HepG2 (cell line): Measurements from ENCODE around the gene ASIC2. TPM values are rescaled to one million over a fixed set of nuclear protein-coding genes. Genes with fewer than 3 reads are reported as not detected.

Experiments used
- ATAC-seq: fragments of 200-7000 bp; cut with Tn5 transposase; 3 replicates; pipeline ENCODE4 v1.9.1; 2020; ENCODE audit warnings: mild to moderate bottlenecking, moderate library complexity
- BruUV-seq: library from RNA; stranded (reverse); fragments of 400-500 nt; replicated peaks from 2 replicates; lab custom pipeline; 2021; lab: Mats Ljungman, UMichigan
- CTCF ChIA-PET: fragments of 300-600 bp; formaldehyde crosslinking; extraction: SDS; loops from one replicate; lab custom pipeline; 2021; ENCODE audit warnings: low total read pairs, inconsistent platforms, low intra/inter-chr PET ratio; lab: Yijun Ruan, JAX
- POLR2A ChIA-PET: fragments of 350-600 bp; sonication (Branson Sonifier 250); formaldehyde crosslinking; loops from one replicate; lab custom pipeline; 2020; ENCODE audit warnings: antibody characterized with exemption, inconsistent platforms; lab: Yijun Ruan, JAX
- DNase-seq: peaks from one replicate; pipeline ENCODE4 v3.0.0-alpha.2; 2015; ENCODE audit warnings: low spot score
- FAIRE-seq: peaks from 3 replicates; lab custom pipeline; 2011; peaks lifted over from hg19 to GRCh38; lab: Jason Lieb, UNC
- H2AFZ ChIP-seq: one replicate; pipeline ENCODE4 v1.6.1; 2011; ENCODE audit warnings: low read length, inconsistent platforms
- H3K27ac ChIP-seq: fragments of 300-600 bp; 3 replicates; pipeline ENCODE4 v1.8.0; 2011; ENCODE audit warnings: mixed run types, mild to moderate bottlenecking, mixed read lengths, low read length, inconsistent platforms; ENCODE audit not compliant: insufficient read depth; ENCODE audit errors: extremely low read length
- H3K27me3 ChIP-seq, 2 experiments: fragments of 200-600 bp in 1 of 2; 2 replicates in 1 of 2; 3 replicates in 1 of 2; pipeline versions ENCODE4 v1.6.0 to v1.8.0; 2011; ENCODE audit warnings: low read length in 2 of 2, mild to moderate bottlenecking in 2 of 2, moderate library complexity in 2 of 2, inconsistent platforms in 1 of 2; ENCODE audit not compliant: insufficient read depth in 2 of 2, control insufficient read depth in 1 of 2
- H3K36me3 ChIP-seq, 2 experiments: fragments of 200-600 bp in 1 of 2; replicated peaks in 1 of 2; 2 replicates in 1 of 2; 3 replicates in 1 of 2; pipeline versions ENCODE4 v1.5.1 to v1.8.0; 2011; ENCODE audit warnings: low read length in 2 of 2, inconsistent platforms in 1 of 2; ENCODE audit not compliant: insufficient read depth in 2 of 2, control insufficient read depth in 1 of 2
- H3K4me1 ChIP-seq: 2 replicates; pipeline ENCODE4 v1.5.1; 2012; ENCODE audit warnings: low read length, inconsistent platforms; ENCODE audit not compliant: insufficient read depth
- H3K4me2 ChIP-seq: 2 replicates; pipeline ENCODE4 v1.6.0; 2011; ENCODE audit warnings: low read depth, low read length, inconsistent platforms
- H3K4me3 ChIP-seq, 3 experiments: fragments of 200-600 bp in 1 of 3; sonication (generic), shearing (Covaris generic) in 1 of 3; replicated peaks in 1 of 3; 2 replicates each; pipeline ENCODE4 v1.5.1; 2011 to 2016; ENCODE audit warnings: low read length in 3 of 3, inconsistent platforms in 2 of 3, low read depth in 2 of 3, mild to moderate bottlenecking in 2 of 3, control low read depth in 1 of 3, mixed read lengths in 1 of 3; ENCODE audit not compliant: insufficient read depth in 1 of 3
- H3K79me2 ChIP-seq: one replicate; pipeline ENCODE4 v1.6.1; 2011; ENCODE audit warnings: low read length, inconsistent platforms; ENCODE audit not compliant: insufficient read depth
- H3K9ac ChIP-seq: 2 replicates; pipeline ENCODE4 v1.6.0; 2011; ENCODE audit warnings: mild to moderate bottlenecking, low read depth, low read length, inconsistent platforms; ENCODE audit not compliant: insufficient read depth
- H3K9me3 ChIP-seq: 2 replicates; pipeline ENCODE4 v1.5.1; 2012; ENCODE audit warnings: mild to moderate bottlenecking, low read length
- H4K20me1 ChIP-seq: 2 replicates; pipeline ENCODE4 v1.6.0; 2011; ENCODE audit warnings: inconsistent platforms, mild to moderate bottlenecking, low read length, moderate library complexity; ENCODE audit not compliant: insufficient read depth
- PTBP1 ChIP-seq: fragments of 200-400 bp; formaldehyde crosslinking; IDR thresholded peaks from 2 replicates; pipeline ENCODE4 v1.6.1; 2018; ENCODE audit warnings: low read length, low read depth; ENCODE audit not compliant: poor library complexity, severe bottlenecking
- RAD51 ChIP-seq: fragments of 450-650 bp; IDR thresholded peaks from 2 replicates; pipeline ENCODE4 v1.6.1; 2016; ENCODE audit warnings: borderline replicate concordance
- RARG ChIP-seq: sonication (generic); formaldehyde crosslinking; IDR thresholded peaks from 2 replicates; pipeline ENCODE4 v1.4.0; 2020; ENCODE audit warnings: low read depth, mild to moderate bottlenecking, missing genetic modification reagents
- REPIN1 ChIP-seq: sonication (generic); formaldehyde crosslinking; IDR thresholded peaks from 2 replicates; pipeline ENCODE4 v1.8.0; 2022; ENCODE audit warnings: missing genetic modification reagents, low read depth, mild to moderate bottlenecking, borderline replicate concordance
- SATB2 ChIP-seq: sonication (generic); formaldehyde crosslinking; IDR thresholded peaks from 2 replicates; pipeline ENCODE4 v1.5.0; 2020; ENCODE audit warnings: missing genetic modification reagents
- SNRNP70 ChIP-seq: fragments of 200-400 bp; formaldehyde crosslinking; IDR thresholded peaks from 2 replicates; pipeline ENCODE4 v1.6.1; 2017; ENCODE audit warnings: mild to moderate bottlenecking, low read depth, low read length, moderate library complexity
- STAG1 ChIP-seq: sonication (generic); formaldehyde crosslinking; IDR thresholded peaks from 2 replicates; pipeline ENCODE4 v1.4.0; 2020; ENCODE audit warnings: missing genetic modification reagents
- ZKSCAN8 ChIP-seq: IDR thresholded peaks from 2 replicates; pipeline ENCODE4 v1.6.1; 2016; ENCODE audit warnings: borderline replicate concordance, missing genetic modification reagents, missing compliant biosample characterization
- ZMAT3 ChIP-seq: sonication (generic); formaldehyde crosslinking; conservative IDR thresholded peaks from 2 replicates; pipeline ENCODE4 v1.7.0; 2021; ENCODE audit warnings: missing genetic modification reagents
- ZNF205 ChIP-seq: IDR thresholded peaks from 2 replicates; pipeline ENCODE4 v1.6.1; 2018; ENCODE audit warnings: missing biosample characterization, missing genetic modification reagents
- ZNF329 ChIP-seq: sonication (generic); formaldehyde crosslinking; IDR thresholded peaks from 2 replicates; pipeline ENCODE4 v1.9.0; 2021; ENCODE audit warnings: low read depth, mild to moderate bottlenecking, missing genetic modification reagents
- ZNF431 ChIP-seq: sonication (generic); formaldehyde crosslinking; IDR thresholded peaks from 2 replicates; pipeline ENCODE4 v1.9.0; 2022; ENCODE audit warnings: missing genetic modification reagents, low read depth, mild to moderate bottlenecking, borderline replicate concordance
- ZNF747 ChIP-seq: sonication (generic); formaldehyde crosslinking; IDR thresholded peaks from 2 replicates; pipeline ENCODE4 v1.8.1; 2023; ENCODE audit warnings: missing genetic modification reagents, mild to moderate bottlenecking, borderline replicate concordance
- WGBS: methylation state at CpG from one replicate; pipeline ENCODE4 v1.1.6; 2017; ENCODE audit warnings: low lambda C conversion rate; 5-methylcytosine and 5-hydroxymethylcytosine counted together
- in situ Hi-C: cut with HindIII; loops from 2 replicates; pipeline ENCODE4 v1.10.0; 2017; ENCODE audit warnings: low pct_unique_long_range_greater_than_20kb; ENCODE audit not compliant: extremely low pct_ligation_motif_present
- intact Hi-C: fragments of 100-400 bp; cut with micrococcal nuclease; formaldehyde crosslinking; loops from one replicate; pipeline ENCODE4 v1.10.0; 2022; ENCODE audit not compliant: unreplicated experiment
- polyA plus RNA-seq, 8 experiments: library from polyadenylated mRNA; depleted of rRNA in 3 of 8; stranded (reverse) in 7 of 8; unstranded in 1 of 8; fragments of >200 nt; fragmentation: Illumina TruSeq in 4 of 8; extraction: Trizol in 4 of 8; gene quantifications; 2 replicates each; pipeline versions ENCODE4 v1.2.1 to v1.2.3, GENCODE V29; 2011 to 2016; ENCODE audit warnings: low read depth in 4 of 8, missing spikeins in 1 of 8, mixed read lengths in 1 of 8; ENCODE audit not compliant: insufficient read depth in 1 of 8
- total RNA-seq, 5 experiments: library from RNA; depleted of rRNA; stranded (reverse); fragments of >200 nt; fragmentation: Illumina TruSeq; extraction: Trizol; gene quantifications; 2 replicates each; pipeline ENCODE4 v1.2.3, GENCODE V29; 2016; ENCODE audit warnings: low read depth in 1 of 5
- TF ChIP-seq, protein P1 (sequence below): sonication (generic); formaldehyde crosslinking; IDR thresholded peaks from 2 replicates; pipeline ENCODE4 v1.8.1; 2023; ENCODE audit warnings: missing genetic modification reagents, mild to moderate bottlenecking, borderline replicate concordance
- TF ChIP-seq, protein P2 (sequence below): sonication (generic); formaldehyde crosslinking; IDR thresholded peaks from 2 replicates; pipeline ENCODE4 v1.4.0; 2020; ENCODE audit warnings: mild to moderate bottlenecking, missing genetic modification reagents
- TF ChIP-seq, protein P3 (sequence below), 2 experiments: sonication (generic) in 1 of 2; formaldehyde crosslinking in 1 of 2; IDR thresholded peaks; 2 replicates each; pipeline versions ENCODE4 v1.4.0 to v1.6.1; 2018 to 2020; ENCODE audit warnings: missing genetic modification reagents in 2 of 2, borderline replicate concordance in 1 of 2, low read depth in 1 of 2, mild to moderate bottlenecking in 1 of 2, missing biosample characterization in 1 of 2

ASIC2 gene
- total and polyA plus RNA-seq, 2 of the 13 experiments (the other 11 are each of a cell fraction or from before 2014, with no cell fraction given): not detected

DNA sequence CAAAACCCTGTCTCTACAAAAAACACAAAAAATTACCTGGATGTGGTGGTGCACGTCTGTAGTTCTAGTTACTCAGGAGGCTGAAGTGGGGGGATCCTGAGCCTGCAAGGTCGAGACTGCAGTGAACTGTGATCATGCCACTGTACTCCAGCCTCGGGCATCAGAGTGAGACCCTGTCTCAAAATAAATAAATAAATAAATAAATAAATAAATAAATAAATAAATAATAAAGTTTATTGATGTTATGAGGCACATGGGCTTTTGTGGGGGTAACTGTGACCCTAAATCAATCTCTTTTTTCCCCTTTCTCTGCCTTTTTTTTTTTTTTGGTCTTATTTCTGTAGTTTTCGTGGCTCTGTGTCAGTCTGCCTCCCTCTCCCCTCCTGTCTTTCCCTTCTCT is 4.5 kb upstream of the ASIC2 start:
- no peaks in the 10 kb centered on the region for H3K9me3 ChIP-seq
- H3K4me2 ChIP-seq: no peak overlapping the region
- in situ Hi-C loops (no loop called here), intact Hi-C loops (no loop called here)
- no peak overlapping the region for H3K4me3 ChIP-seq
- WGBS: 11% methylated on average over 4 of the region's 4 CpGs
- no peak overlapping the region for H2AFZ ChIP-seq
- H3K9ac ChIP-seq: no peak overlapping the region
- H3K27me3 ChIP-seq: 0 out of 5 replicates have a peak, but pooled peaks cover 0 to 4% of the 10 kb centered on the region in 2 experiments
- no peaks in the 10 kb centered on the region for H4K20me1 ChIP-seq
- ATAC-seq: no peak
- DNase-seq: no peak
- H3K4me1 ChIP-seq: no peaks in the 10 kb centered on the region
- no peak overlapping the region for H3K27ac ChIP-seq
- ChIA-PET CTCF (no interaction called here), POLR2A (no interaction called here)
- no peak for FAIRE-seq
- TF ChIP-seq RARG (CRISPR knock-in tag) (no peak), ZNF431 (CRISPR knock-in tag) (no peak), ZMAT3 (CRISPR knock-in tag) (no peak), ZNF329 (CRISPR knock-in tag) (no peak), PTBP1 (no peak), SATB2 (CRISPR knock-in tag) (no peak), SNRNP70 (no peak), STAG1 (CRISPR knock-in tag) (no peak), ZNF205 (CRISPR knock-in tag) (no peak), REPIN1 (CRISPR knock-in tag) (no peak), ZKSCAN8 (CRISPR knock-in tag) (no peak), ZNF747 (CRISPR knock-in tag) (no peak), RAD51 (no peak)
- TF ChIP-seq, protein P1, sequence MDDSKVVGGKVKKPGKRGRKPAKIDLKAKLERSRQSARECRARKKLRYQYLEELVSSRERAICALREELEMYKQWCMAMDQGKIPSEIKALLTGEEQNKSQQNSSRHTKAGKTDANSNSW (CRISPR knock-in tag): no peak
- TF ChIP-seq, protein P2, sequence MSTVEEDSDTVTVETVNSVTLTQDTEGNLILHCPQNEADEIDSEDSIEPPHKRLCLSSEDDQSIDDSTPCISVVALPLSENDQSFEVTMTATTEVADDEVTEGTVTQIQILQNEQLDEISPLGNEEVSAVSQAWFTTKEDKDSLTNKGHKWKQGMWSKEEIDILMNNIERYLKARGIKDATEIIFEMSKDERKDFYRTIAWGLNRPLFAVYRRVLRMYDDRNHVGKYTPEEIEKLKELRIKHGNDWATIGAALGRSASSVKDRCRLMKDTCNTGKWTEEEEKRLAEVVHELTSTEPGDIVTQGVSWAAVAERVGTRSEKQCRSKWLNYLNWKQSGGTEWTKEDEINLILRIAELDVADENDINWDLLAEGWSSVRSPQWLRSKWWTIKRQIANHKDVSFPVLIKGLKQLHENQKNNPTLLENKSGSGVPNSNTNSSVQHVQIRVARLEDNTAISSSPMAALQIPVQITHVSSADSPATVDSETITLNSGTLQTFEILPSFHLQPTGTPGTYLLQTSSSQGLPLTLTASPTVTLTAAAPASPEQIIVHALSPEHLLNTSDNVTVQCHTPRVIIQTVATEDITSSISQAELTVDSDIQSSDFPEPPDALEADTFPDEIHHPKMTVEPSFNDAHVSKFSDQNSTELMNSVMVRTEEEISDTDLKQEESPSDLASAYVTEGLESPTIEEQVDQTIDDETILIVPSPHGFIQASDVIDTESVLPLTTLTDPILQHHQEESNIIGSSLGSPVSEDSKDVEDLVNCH (CRISPR knock-in tag): no peak
- TF ChIP-seq, protein P3, sequence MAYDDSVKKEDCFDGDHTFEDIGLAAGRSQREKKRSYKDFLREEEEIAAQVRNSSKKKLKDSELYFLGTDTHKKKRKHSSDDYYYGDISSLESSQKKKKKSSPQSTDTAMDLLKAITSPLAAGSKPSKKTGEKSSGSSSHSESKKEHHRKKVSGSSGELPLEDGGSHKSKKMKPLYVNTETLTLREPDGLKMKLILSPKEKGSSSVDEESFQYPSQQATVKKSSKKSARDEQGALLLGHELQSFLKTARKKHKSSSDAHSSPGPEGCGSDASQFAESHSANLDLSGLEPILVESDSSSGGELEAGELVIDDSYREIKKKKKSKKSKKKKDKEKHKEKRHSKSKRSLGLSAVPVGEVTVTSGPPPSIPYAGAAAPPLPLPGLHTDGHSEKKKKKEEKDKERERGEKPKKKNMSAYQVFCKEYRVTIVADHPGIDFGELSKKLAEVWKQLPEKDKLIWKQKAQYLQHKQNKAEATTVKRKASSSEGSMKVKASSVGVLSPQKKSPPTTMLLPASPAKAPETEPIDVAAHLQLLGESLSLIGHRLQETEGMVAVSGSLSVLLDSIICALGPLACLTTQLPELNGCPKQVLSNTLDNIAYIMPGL (CRISPR knock-in tag; IDR thresholded peaks at IDR 0.05; ENCODE audit: borderline replicate concordance in 1 of 2, low read depth in 1 of 2): no peak
- H3K36me3 ChIP-seq: no peaks in the 10 kb centered on the region
- H3K79me2 ChIP-seq: no peaks in the 10 kb centered on the region
- BruUV-seq: no TSS peak
